SK-N-SH (cell line): ENCODE data around the gene NFKBIE. TPM values are rescaled to one million over a fixed set of nuclear protein-coding genes. Genes with fewer than 3 reads are reported as not detected.
A peak's percentile ranks its signal among the peaks of the same experiment; 100 is the strongest.

Experiments used
- CTCF ChIA-PET: fragments of 300-600, 350-600 bp; formaldehyde crosslinking; extraction: SDS; loops from one replicate; lab custom pipeline; 2021; lab: Yijun Ruan, JAX
- POLR2A ChIA-PET: fragments of 350-600 bp; sonication (Branson Sonifier 250); formaldehyde crosslinking; extraction: SDS; loops from one replicate; lab custom pipeline; 2020; ENCODE audit warnings: antibody characterized with exemption, inconsistent platforms; lab: Yijun Ruan, JAX
- DNase-seq: peaks from one replicate; pipeline ENCODE4 v3.0.0; 2012
- H2AFZ ChIP-seq: fragments of 200-600 bp; sonication (generic); 2 replicates; pipeline ENCODE4 v1.8.1; 2016; ENCODE audit warnings: antibody characterized with exemption, mild to moderate bottlenecking, low read depth
- H3F3A ChIP-seq: fragments of 200-600 bp; sonication (generic); replicated peaks from 2 replicates; pipeline ENCODE3; 2016; ENCODE audit warnings: antibody characterized with exemption, mild to moderate bottlenecking; ENCODE audit not compliant: insufficient read depth
- H3K27ac ChIP-seq, 2 experiments: fragments of 200-500 bp in 1 of 2; fragments of 200-600 bp in 1 of 2; sonication (Bioruptor generic) in 1 of 2; sonication (generic), shearing (Covaris generic) in 1 of 2; 2 replicates each; pipeline versions ENCODE4 v1.5.1 to v1.6.1; 2014 to 2016; ENCODE audit warnings: low read depth in 2 of 2, inconsistent platforms in 1 of 2, low read length in 1 of 2, mild to moderate bottlenecking in 1 of 2, mixed read lengths in 1 of 2
- H3K27me3 ChIP-seq: fragments of 200-600 bp; sonication (generic), shearing (Covaris generic); 2 replicates; pipeline ENCODE4 v1.6.1; 2016; ENCODE audit warnings: mixed run types; ENCODE audit not compliant: insufficient read depth
- H3K36me3 ChIP-seq, 2 experiments: fragments of 200-500 bp in 1 of 2; fragments of 200-600 bp in 1 of 2; sonication (Bioruptor generic) in 1 of 2; sonication (generic) in 1 of 2; replicated peaks in 1 of 2; 2 replicates each; pipeline versions ENCODE3 to v1.5.1; 2014 to 2016; ENCODE audit warnings: low read length in 1 of 2, mild to moderate bottlenecking in 1 of 2; ENCODE audit not compliant: insufficient read depth in 2 of 2, control insufficient read depth in 1 of 2
- H3K4me1 ChIP-seq, 2 experiments: fragments of 200-500 bp in 1 of 2; fragments of 200-600 bp in 1 of 2; sonication (Bioruptor generic) in 1 of 2; sonication (generic), shearing (Covaris generic) in 1 of 2; 2 replicates each; pipeline versions ENCODE4 v1.5.1 to v1.6.1; 2014 to 2016; ENCODE audit warnings: low read depth in 1 of 2, low read length in 1 of 2, mixed run types in 1 of 2; ENCODE audit not compliant: insufficient read depth in 2 of 2, control insufficient read depth in 1 of 2
- H3K4me2 ChIP-seq: fragments of 200-600 bp; sonication (generic), shearing (Covaris generic); 2 replicates; pipeline ENCODE4 v1.6.1; 2017; ENCODE audit warnings: mixed run types
- H3K4me3 ChIP-seq, 2 experiments: fragments of 200-500 bp in 1 of 2; fragments of 200-600 bp in 1 of 2; sonication (Bioruptor generic) in 1 of 2; sonication (generic), shearing (Covaris generic) in 1 of 2; 2 replicates each; pipeline versions ENCODE4 v1.5.1 to v1.8.1; 2014 to 2016; ENCODE audit warnings: low read depth in 2 of 2, inconsistent platforms in 1 of 2, low read length in 1 of 2, mild to moderate bottlenecking in 1 of 2, mixed read lengths in 1 of 2, moderate library complexity in 1 of 2
- H3K79me2 ChIP-seq: fragments of 200-600 bp; sonication (generic); 2 replicates; pipeline ENCODE4 v1.8.1; 2017; ENCODE audit warnings: mild to moderate bottlenecking; ENCODE audit not compliant: insufficient read depth
- H3K9ac ChIP-seq: fragments of 200-600 bp; sonication (generic); 2 replicates; pipeline ENCODE4 v1.6.1; 2017; ENCODE audit warnings: mixed run types
- H3K9me2 ChIP-seq: fragments of 200-600 bp; sonication (generic); 2 replicates; pipeline ENCODE4 v1.6.1; 2017; ENCODE audit warnings: mixed run types
- H3K9me3 ChIP-seq: fragments of 200-600 bp; sonication (generic); 2 replicates; pipeline ENCODE4 v1.6.1; 2017; ENCODE audit warnings: mixed run types, mild to moderate bottlenecking, moderate library complexity
- H4K20me1 ChIP-seq: fragments of 200-600 bp; sonication (generic); 2 replicates; pipeline ENCODE4 v1.6.1; 2017; ENCODE audit warnings: mild to moderate bottlenecking, mixed run types; ENCODE audit not compliant: insufficient read depth
- NFIC ChIP-seq: IDR thresholded peaks from 2 replicates; pipeline ENCODE4 v1.4.0; 2012; ENCODE audit warnings: borderline replicate concordance
- POLR2AphosphoS5 ChIP-seq: IDR thresholded peaks from 2 replicates; pipeline ENCODE4 v1.6.1; 2012; ENCODE audit warnings: low read depth, low read length
- WGBS: methylation state at CpG from one replicate; pipeline ENCODE4 v1.1.6; 2017; ENCODE audit warnings: low lambda C conversion rate; 5-methylcytosine and 5-hydroxymethylcytosine counted together
- polyA plus RNA-seq, 3 experiments: library from polyadenylated mRNA; depleted of rRNA; stranded (reverse); fragments of >200 nt; gene quantifications; 2 replicates each; pipeline ENCODE4 v1.2.3, GENCODE V29; 2012
- TF ChIP-seq, protein P1 (sequence below): IDR thresholded peaks from 2 replicates; pipeline ENCODE4 v1.6.1; 2012; ENCODE audit warnings: mild to moderate bottlenecking, low read depth, low read length, moderate library complexity

NFKBIE gene
- polyA plus RNA-seq, 1 of the 3 experiments (the other 2 are of a cell fraction): 5.8 TPM

DNA sequence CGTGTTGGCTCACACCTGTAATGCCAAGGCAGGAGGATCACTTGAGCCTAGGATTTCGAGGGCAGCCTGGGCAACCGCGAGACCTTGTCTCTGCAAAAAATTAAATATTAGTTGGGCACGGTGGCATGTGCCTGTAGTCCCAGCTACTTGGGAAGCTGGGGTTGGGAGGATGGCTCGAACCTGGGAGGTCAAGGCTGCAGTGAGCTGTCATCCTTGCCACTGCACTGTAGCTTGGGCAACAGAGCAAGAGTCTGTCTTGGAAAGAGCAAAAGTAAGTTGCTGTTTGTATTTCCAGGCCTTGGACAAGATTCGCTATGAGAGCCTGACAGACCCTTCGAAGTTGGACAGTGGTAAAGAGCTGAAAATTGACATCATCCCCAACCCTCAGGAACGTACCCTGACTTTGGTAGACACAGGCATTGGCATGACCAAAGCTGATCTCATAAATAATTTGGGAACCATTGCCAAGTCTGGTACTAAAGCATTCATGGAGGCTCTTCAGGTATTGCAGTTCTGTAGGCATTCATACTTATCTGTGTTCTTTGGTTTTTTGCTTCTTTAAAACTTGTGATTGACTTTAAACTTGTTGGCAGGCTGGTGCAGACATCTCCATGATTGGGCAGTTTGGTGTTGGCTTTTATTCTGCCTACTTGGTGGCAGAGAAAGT is 16.1 kb downstream of the NFKBIE start:
- Histone ChIP-seq H4K20me1 (peaks cover 73% of the 10 kb centered on the region), H3K27ac (peak overlapping the region in 1 of 2 experiments; percentile 86; a peak in 1 of 4 replicates), H3K27me3 (no peaks in the 10 kb centered on the region), H2AFZ (no peak overlapping the region), H3K9ac (peak overlapping the region; percentile 100; the same call in 1 of the 2 replicates), H3K4me3 (peak overlapping the region; percentile 65 to 99), H3K36me3 (peaks cover 58 to 61% of the 10 kb centered on the region in 2 experiments), H3K9me2 (no peaks in the 10 kb centered on the region), H3K79me2 (peaks cover 73% of the 10 kb centered on the region), H3K9me3 (no peaks in the 10 kb centered on the region), H3K4me1 (peaks cover 13 to 33% of the 10 kb centered on the region in 2 experiments; a peak in 3 of 4 replicates), H3K4me2 (peak overlapping the region; percentile 98), H3F3A (peaks cover 59% of the 10 kb centered on the region)
- POLR2A ChIA-PET: no interaction called here
- TF ChIP-seq, protein P1, sequence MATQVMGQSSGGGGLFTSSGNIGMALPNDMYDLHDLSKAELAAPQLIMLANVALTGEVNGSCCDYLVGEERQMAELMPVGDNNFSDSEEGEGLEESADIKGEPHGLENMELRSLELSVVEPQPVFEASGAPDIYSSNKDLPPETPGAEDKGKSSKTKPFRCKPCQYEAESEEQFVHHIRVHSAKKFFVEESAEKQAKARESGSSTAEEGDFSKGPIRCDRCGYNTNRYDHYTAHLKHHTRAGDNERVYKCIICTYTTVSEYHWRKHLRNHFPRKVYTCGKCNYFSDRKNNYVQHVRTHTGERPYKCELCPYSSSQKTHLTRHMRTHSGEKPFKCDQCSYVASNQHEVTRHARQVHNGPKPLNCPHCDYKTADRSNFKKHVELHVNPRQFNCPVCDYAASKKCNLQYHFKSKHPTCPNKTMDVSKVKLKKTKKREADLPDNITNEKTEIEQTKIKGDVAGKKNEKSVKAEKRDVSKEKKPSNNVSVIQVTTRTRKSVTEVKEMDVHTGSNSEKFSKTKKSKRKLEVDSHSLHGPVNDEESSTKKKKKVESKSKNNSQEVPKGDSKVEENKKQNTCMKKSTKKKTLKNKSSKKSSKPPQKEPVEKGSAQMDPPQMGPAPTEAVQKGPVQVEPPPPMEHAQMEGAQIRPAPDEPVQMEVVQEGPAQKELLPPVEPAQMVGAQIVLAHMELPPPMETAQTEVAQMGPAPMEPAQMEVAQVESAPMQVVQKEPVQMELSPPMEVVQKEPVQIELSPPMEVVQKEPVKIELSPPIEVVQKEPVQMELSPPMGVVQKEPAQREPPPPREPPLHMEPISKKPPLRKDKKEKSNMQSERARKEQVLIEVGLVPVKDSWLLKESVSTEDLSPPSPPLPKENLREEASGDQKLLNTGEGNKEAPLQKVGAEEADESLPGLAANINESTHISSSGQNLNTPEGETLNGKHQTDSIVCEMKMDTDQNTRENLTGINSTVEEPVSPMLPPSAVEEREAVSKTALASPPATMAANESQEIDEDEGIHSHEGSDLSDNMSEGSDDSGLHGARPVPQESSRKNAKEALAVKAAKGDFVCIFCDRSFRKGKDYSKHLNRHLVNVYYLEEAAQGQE: no peak
- TF ChIP-seq POLR2AphosphoS5: peak; percentile 8
- WGBS: 61% methylated on average over 9 of the region's 9 CpGs
- DNase-seq: no peak
- CTCF ChIA-PET: interaction anchor here (0.5 to 8.4 kb wide), 6 partner anchors 6 to 64 kb away, joined by 3 to 115 read pairs (median 40); partner anchors contain the start of genes AARS2, SLC29A1 and SLC35B2

- peaks cover 52% of the 10 kb centered on the region for H3F3A ChIP-seq
- peaks cover 13 to 30% of the 10 kb centered on the region in 2 experiments; a peak in 3 of 4 replicates for H3K4me1 ChIP-seq
- H3K9ac ChIP-seq: peak overlapping the region; percentile 100
- no peak for DNase-seq
- peak overlapping the region; percentile 65 to 99 for H3K4me3 ChIP-seq
- WGBS: 0% methylated on average over 1 of the region's 1 CpG
- H3K9me2 ChIP-seq: no peaks in the 10 kb centered on the region
- H3K36me3 ChIP-seq: peaks cover 52 to 54% of the 10 kb centered on the region in 2 experiments
- CTCF ChIA-PET: interaction anchor here (0.5 to 8.4 kb wide), 9 partner anchors 7 to 151 kb away, joined by 3 to 115 read pairs (median 27); partner anchors contain the start of genes AARS2, SLC29A1 and SLC35B2
- peaks cover 66% of the 10 kb centered on the region for H4K20me1 ChIP-seq
- peak overlapping the region; percentile 86; a peak in 3 of 4 replicates for H3K27ac ChIP-seq
- H2AFZ ChIP-seq: no peak overlapping the region
- H3K27me3 ChIP-seq: no peaks in the 10 kb centered on the region
- POLR2A ChIA-PET: no interaction called here
- peaks cover 68% of the 10 kb centered on the region for H3K79me2 ChIP-seq
- no peaks in the 10 kb centered on the region for H3K9me3 ChIP-seq
- H3K4me2 ChIP-seq: peak overlapping the region; percentile 98
- TF ChIP-seq, protein P1: no peak
- no peak for TF ChIP-seq NFIC
Observed at GRCh38 chr6:44248579-44248978, 16.8 kb downstream of the NFKBIE start.
